Upper lobe of left lung (tissue), 4 donors: ENCODE data around the gene ADAMTSL2.

Experiments used
- CTCF ChIP-seq, 6 experiments: fragments of 450-650 bp in 4 of 6; fragments of 200-600 bp in 2 of 6; sonication (generic) in 2 of 6; IDR thresholded peaks; one replicate each; pipeline ENCODE4 v1.5.1; 2016 to 2019; ENCODE audit warnings: antibody characterized with exemption in 6 of 6
- POLR2A ChIP-seq, 4 donors: fragments of 450-650 bp; IDR thresholded peaks; one replicate each; pipeline ENCODE4 v1.5.1; 2016 to 2017; ENCODE audit warnings: antibody characterized with exemption in 4 of 4, mild to moderate bottlenecking in 2 of 4
- POLR2AphosphoS5 ChIP-seq, 2 donors: sonication (generic); formaldehyde crosslinking; IDR thresholded peaks; one replicate each; pipeline ENCODE4 v1.5.1; 2017; ENCODE audit warnings: antibody characterized with exemption in 2 of 2

DNA sequence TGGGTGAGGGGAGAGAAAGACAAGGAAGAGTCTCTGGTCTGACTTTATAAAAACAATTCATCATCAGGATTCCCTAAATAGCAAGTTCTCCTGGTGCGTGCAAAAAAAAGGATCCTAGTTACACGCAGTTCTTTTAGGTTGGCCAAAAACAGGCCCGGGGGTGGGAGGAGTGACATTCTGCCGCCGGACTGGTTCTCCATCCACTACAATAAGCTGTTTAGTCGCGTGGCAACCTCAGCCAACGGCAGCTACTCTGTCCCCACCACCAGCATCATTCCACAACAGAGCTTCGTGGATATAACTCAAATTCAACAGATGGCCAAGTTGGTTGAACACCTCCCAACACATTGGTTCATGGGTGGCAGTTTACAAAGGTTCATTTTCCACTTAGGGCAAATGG is 77.5 kb downstream of the ADAMTSL2 start:
- TF ChIP-seq POLR2A (IDR thresholded peaks at IDR 0.05) (no peak), CTCF (IDR thresholded peaks at IDR 0.05) (no peak), POLR2AphosphoS5 (IDR thresholded peaks at IDR 0.05) (no peak)
